GF-D8 (cell line): ENCODE data around the gene CSNK2A1.

Experiments
- DNase-seq: peaks from one replicate; lab custom pipeline; 2025; lab: John Stamatoyannopoulos, UW

The CSNK2A1 gene

DNA sequence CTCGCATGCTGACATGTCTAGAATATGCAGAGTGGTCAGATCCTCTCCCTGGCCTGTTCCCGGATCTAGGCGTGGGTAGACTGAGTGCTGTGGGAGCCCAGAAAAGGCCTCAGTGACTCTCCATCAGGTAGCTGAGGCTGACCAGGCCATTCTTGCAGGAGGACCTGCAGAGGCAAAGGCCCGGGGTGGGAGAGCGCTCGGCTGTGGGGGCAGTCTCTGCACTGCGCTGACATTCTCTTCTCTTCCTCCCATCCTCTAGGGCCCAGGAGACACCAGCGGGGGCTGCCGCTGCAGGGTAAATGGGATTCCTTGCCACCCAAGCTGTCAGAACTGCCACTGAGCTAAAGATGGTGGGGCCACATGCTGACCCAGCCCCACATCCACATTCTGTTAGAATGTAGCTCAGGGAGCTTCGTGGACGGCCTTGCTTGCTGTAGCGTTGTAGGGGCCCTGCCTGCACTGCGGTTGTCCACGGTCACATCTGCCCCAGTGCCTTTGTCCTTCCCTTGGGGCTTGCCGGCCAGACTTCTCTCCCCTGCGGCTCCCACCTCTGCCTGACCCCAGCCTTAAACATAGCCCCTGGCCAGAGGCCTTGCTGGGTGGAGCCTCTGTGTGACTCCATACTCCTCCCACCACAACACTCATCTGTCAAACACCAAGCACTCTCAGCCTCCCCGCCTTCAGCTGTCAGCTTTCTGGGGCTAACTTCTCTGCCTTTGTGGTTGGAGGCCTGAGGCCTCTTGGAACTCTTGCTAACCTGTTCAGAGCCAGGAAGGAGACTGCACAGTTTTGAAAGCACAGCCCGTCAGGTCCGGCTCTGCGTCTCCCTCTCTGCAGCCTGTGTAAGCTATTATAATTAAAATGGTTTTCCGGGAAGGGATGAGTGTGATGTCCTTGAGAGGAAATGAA, 113.2 kb downstream of the CSNK2A1 start:
- no peak for DNase-seq

DNA sequence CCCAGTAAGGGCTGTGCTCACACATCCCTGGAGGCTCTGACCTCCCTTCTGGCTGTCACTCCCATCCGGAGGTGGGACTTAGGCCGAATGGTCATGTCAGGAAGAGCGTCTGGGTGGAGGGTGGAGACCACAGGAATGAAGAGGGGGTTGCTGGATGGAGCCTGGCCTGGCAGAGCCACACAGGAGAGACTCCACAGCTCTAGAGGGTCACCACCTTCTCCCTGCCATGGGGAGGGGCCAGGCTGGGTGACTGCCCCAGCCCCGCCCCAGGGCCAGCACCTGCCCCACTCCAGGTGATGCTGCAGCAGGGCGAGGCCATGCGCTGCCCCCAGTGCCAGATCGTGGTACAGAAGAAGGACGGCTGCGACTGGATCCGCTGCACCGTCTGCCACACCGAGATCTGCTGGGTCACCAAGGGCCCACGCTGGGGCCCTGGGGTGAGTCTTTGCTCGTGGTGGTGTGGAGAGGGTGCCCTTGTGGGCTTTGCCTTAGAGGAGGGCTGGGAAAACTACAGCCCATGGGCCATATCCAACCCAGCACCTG, 114.9 kb downstream of the CSNK2A1 start:
- no peak for DNase-seq

DNA sequence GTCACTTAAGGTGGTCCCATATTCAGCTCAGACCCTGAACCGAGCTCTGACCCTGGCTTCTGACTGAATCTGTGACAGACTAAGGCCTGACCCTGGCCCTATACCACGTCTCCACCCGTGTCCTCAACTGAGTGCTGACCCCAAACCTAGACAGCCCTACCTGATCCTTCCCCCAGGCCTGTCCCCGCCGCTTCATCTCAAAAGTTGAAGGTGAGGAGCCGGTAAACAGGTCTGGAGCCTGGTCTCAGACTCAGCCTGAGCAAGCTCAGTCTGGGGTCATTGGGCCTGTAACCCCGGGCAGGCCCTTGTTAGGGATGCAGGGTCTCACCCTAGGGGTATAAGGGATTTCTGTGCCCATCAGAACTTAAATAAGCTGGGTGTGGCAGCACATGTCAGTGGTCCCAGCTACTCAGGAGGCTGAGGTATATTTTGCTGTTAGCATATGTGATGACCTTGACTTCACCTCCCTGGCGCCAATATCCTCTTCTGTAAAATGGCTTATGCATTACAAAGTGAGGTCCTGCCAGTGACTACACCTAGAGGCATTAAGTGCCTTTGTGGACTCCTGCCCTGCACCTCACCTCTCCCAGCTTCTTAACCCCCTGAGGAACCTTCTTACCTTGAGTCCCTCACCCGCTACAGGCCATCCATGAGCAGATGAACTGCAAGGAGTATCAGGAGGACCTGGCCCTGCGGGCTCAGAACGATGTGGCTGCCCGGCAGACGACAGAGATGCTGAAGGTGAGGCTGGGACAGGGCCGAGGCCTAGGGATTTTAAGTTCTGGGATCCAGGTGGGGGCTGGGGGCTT, 115.5 kb downstream of the CSNK2A1 start:
- DNase-seq, result no peak

DNA sequence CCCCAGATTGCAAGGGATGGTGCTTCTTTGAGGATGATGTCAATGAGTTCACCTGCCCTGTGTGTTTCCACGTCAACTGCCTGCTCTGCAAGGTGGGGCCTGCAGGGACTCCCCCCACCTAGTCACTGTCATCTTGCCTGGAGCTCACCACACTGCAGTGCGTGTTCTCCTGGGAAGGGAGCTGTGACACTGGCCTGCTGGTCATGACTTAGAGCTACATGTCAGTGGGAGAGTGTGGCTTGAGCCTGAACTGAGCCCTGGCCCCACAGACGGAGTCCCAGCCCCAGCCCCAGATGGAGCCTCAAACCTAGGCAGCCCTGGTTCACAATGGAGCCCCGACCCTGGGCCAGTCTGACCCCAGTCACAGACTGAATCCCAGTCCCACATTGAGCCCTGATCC, 116.2 kb downstream of the CSNK2A1 start:
- DNase-seq, result no peak

DNA sequence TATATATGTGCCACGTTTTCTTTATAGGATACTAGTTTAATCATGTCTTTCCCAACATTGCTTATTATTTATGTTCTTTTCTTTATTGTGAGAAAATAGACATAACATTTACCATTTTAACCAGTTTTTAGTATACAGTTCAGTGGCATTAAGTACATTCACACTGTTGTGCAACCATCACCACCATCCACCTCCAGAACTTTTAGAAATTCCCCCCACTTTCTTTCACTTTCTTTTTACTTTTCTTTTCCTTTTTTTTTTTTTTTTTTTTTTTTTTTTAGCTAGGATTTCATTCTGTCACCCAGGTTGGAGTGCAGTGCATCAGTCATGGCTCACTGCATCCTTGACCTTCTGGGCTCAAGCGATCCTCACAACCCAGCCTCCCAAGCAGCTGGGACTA, 117.0 kb downstream of the CSNK2A1 start:
- DNase-seq, result no peak
